ENCODE results near the gene TCF4. TPM values are rescaled to one million over a fixed set of nuclear protein-coding genes. Genes with fewer than 3 reads are reported as not detected.

Gene TCF4
- polyA plus RNA-seq, 1 donor (not counting 4 experiments of a cell fraction or from before 2014, with no cell fraction given) = 9.7 TPM

DNA sequence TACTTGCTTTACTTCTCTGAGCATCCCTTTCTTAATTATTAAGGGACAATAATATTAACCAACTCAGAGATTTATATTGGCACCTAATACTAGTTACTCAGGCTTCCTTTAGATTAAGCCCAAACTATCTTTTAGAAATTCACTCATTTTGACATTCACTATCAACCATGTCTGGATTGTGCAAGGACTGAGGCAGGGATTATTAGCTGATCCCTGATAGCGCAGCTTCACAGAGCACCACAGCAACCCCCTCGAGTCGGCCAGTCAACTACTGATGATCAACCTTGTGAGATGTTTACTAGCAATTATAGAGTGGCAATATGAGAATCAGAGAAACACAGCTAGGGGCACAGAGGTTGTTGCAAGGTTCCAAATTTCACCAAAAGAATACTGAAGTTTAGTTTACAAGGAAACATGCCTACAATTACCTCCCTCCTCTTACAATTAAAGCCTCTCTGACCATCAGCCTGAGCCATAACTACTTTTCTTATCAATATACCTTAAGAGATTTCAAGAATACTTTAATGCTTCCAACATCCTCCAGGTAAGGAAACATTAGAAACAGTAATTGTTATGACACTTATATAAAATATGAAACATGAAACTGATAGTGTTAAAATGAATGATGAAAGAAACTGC is 191.6 kb downstream of the TCF4 start:
- Histone ChIP-seq H2AFZ (ENCODE audit: control insufficient read depth, low read length) (no peak overlapping the region), H3K9me1 (ENCODE audit: control insufficient read depth, extremely low read depth, insufficient read depth, low read length) (no peaks in the 10 kb centered on the region), H4K20me1 (ENCODE audit: control insufficient read depth, extremely low read depth, insufficient read depth, low read length) (no peaks in the 10 kb centered on the region), H3K9me3 (ENCODE audit: control insufficient read depth, low read depth, low read length) (no peaks in the 10 kb centered on the region), H3K27me3 (ENCODE audit: control insufficient read depth, extremely low read depth, insufficient read depth, low read length) (no peaks in the 10 kb centered on the region), H3K27ac (ENCODE audit: control insufficient read depth, insufficient read depth, low read length) (no peak overlapping the region), H3K4me3 (ENCODE audit: control insufficient read depth in 2 of 3, extremely low read depth in 1 of 3, insufficient read depth in 2 of 3, low read depth in 1 of 3, low read length in 3 of 3) (no peak overlapping the region), H3K79me2 (ENCODE audit: control insufficient read depth, insufficient read depth, low read length) (no peaks in the 10 kb centered on the region), H3K4me1 (ENCODE audit: control insufficient read depth, extremely low read depth, insufficient read depth, low read length) (no peaks in the 10 kb centered on the region), H3K4me2 (ENCODE audit: control insufficient read depth, extremely low read depth, insufficient read depth, low read depth, low read length) (no peak overlapping the region), H3K9ac (ENCODE audit: control insufficient read depth, extremely low read depth, insufficient read depth, low read length) (no peak overlapping the region), H3K36me3 (ENCODE audit: control insufficient read depth in 2 of 2, extremely low read depth in 1 of 2, insufficient read depth in 2 of 2, low read length in 2 of 2) (peaks cover 0 to under 1% of the 10 kb centered on the region in 2 experiments)
- dilution Hi-C loops (cut with MboI; ENCODE audit: extremely low pct_ligation_motif_present, low sequenced_read_pairs) = no loop called here
- DNase-seq (ENCODE audit: low read depth, low spot score) = no peak
- TF ChIP-seq, protein P1, sequence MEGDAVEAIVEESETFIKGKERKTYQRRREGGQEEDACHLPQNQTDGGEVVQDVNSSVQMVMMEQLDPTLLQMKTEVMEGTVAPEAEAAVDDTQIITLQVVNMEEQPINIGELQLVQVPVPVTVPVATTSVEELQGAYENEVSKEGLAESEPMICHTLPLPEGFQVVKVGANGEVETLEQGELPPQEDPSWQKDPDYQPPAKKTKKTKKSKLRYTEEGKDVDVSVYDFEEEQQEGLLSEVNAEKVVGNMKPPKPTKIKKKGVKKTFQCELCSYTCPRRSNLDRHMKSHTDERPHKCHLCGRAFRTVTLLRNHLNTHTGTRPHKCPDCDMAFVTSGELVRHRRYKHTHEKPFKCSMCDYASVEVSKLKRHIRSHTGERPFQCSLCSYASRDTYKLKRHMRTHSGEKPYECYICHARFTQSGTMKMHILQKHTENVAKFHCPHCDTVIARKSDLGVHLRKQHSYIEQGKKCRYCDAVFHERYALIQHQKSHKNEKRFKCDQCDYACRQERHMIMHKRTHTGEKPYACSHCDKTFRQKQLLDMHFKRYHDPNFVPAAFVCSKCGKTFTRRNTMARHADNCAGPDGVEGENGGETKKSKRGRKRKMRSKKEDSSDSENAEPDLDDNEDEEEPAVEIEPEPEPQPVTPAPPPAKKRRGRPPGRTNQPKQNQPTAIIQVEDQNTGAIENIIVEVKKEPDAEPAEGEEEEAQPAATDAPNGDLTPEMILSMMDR (optimal IDR thresholded peaks at IDR 0.05 in 1 of 3, IDR thresholded peaks at IDR 0.05 in 1 of 3, conservative IDR thresholded peaks at IDR 0.05 in 1 of 3; ENCODE audit: extremely low read depth in 1 of 3, insufficient read depth in 2 of 3, low read length in 3 of 3) = no peak
- TF ChIP-seq EZH2 (IDR thresholded peaks at IDR 0.05; ENCODE audit: low read length) = no peak
- FAIRE-seq = no peak

- no peaks in the 10 kb centered on the region for H3K9me3 ChIP-seq (ENCODE audit: control insufficient read depth, low read depth, low read length)
- no peaks in the 10 kb centered on the region for H3K27me3 ChIP-seq (ENCODE audit: control insufficient read depth, extremely low read depth, insufficient read depth, low read length)
Measured at GRCh38 chr18:55395799-55396198, 192.2 kb downstream of the TCF4 start.

More at GRCh38 chr18:55395799-55396198, 192.2 kb downstream of the TCF4 start:
- H3K4me1 ChIP-seq (ENCODE audit: control insufficient read depth, extremely low read depth, insufficient read depth, low read length) = no peaks in the 10 kb centered on the region
- no peaks in the 10 kb centered on the region for H3K79me2 ChIP-seq (ENCODE audit: control insufficient read depth, insufficient read depth, low read length)
- dilution Hi-C loops (cut with MboI; ENCODE audit: extremely low pct_ligation_motif_present, low sequenced_read_pairs) = no loop called here
- TF ChIP-seq, protein P1 (optimal IDR thresholded peaks at IDR 0.05 in 1 of 3, IDR thresholded peaks at IDR 0.05 in 1 of 3, conservative IDR thresholded peaks at IDR 0.05 in 1 of 3; ENCODE audit: extremely low read depth in 1 of 3, insufficient read depth in 2 of 3, low read length in 3 of 3) = no peak
- TF ChIP-seq EZH2 (IDR thresholded peaks at IDR 0.05; ENCODE audit: low read length) = no peak
- DNase-seq (ENCODE audit: low read depth, low spot score) (no peak), FAIRE-seq (no peak)
- H3K9me1 ChIP-seq (ENCODE audit: control insufficient read depth, extremely low read depth, insufficient read depth, low read length) = no peaks in the 10 kb centered on the region
- no peak overlapping the region for H3K4me2 ChIP-seq (ENCODE audit: control insufficient read depth, extremely low read depth, insufficient read depth, low read depth, low read length)
- H3K36me3 ChIP-seq (ENCODE audit: control insufficient read depth in 2 of 2, extremely low read depth in 1 of 2, insufficient read depth in 2 of 2, low read length in 2 of 2) = no peaks in the 10 kb centered on the region
- H2AFZ ChIP-seq (ENCODE audit: control insufficient read depth, low read length) = no peak overlapping the region
- H4K20me1 ChIP-seq (ENCODE audit: control insufficient read depth, extremely low read depth, insufficient read depth, low read length) = no peaks in the 10 kb centered on the region
- no peak overlapping the region for H3K4me3 ChIP-seq (ENCODE audit: control insufficient read depth in 2 of 3, extremely low read depth in 1 of 3, insufficient read depth in 2 of 3, low read depth in 1 of 3, low read length in 3 of 3)
- H3K27ac ChIP-seq (ENCODE audit: control insufficient read depth, insufficient read depth, low read length) = no peak overlapping the region
- H3K9ac ChIP-seq (ENCODE audit: control insufficient read depth, extremely low read depth, insufficient read depth, low read length) = no peak overlapping the region

Measured in keratinocyte (primary cell).